Heart left ventricle (tissue), 13 donors: ENCODE measurements around the gene SURF6.

Source experiments
- CTCF ChIP-seq, 12 donors: fragments of 200-600 bp; sonication (generic) in 4 of 12; IDR thresholded peaks; one replicate each; pipeline versions ENCODE4 v1.5.0 to v1.8.0; 2018 to 2022; ENCODE audit warnings: antibody characterized with exemption in 12 of 12, mild to moderate bottlenecking in 5 of 12
- POLR2A ChIP-seq, 2 donors: fragments of 450-650 bp; IDR thresholded peaks; one replicate each; pipeline ENCODE4 v1.6.1; 2017; ENCODE audit warnings: antibody characterized with exemption in 2 of 2, mild to moderate bottlenecking in 2 of 2, moderate library complexity in 2 of 2
- donor health status: ischemic (EF 13 %, LVEDD 7.1; RV severe dilation, severe dysfunction).
- donor health status: DM: no; HTN: yes; CAD: no.
- donor health status: DM: no; HTN: no; CAD: no.
- donor health status: ischemic (EF 25% LVEDD 6.9; RV normal size, moderate dysfunction).
- donor health status: ischemic (EF 25% LVEDD 5.7; RV mildly dilated, moderate dysfunction).
- donor health status: ischemic (EF 35%, LVEDD 5.7; RV mildly dilated, moderate dysfunction).
- donor health status: nonischemic (EF 11% LVEDD 7.7; RV severe dilation, severe dysfunction).
- donor health status: DM: yes; HTN: yes; CAD: no.
- donor health status: PGD.
- donor health status: ischemic (EF 29% LVEDD 5.4; RV normal size, mild dysfunction).
- donor health status: nonischemic (EF 23%, LVEDD 6.1; RV moderate dilation, normal function).

GRCh38 chr9:133294257-133294656 is 41.7 kb downstream of the SURF6 start:
- TF ChIP-seq CTCF (IDR thresholded peaks at IDR 0.05) (no peak), POLR2A (IDR thresholded peaks at IDR 0.05) (no peak)
